DOHH2 (cell line): ENCODE measurements around the gene COL23A1.

ENCODE experiments used
- H3F3A ChIP-seq: fragments of 200-600 bp; sonication (generic), shearing (Covaris generic); 2 replicates; pipeline ENCODE4 v1.6.0; 2016; ENCODE audit warnings: antibody characterized with exemption, mild to moderate bottlenecking; ENCODE audit not compliant: control insufficient read depth, insufficient read depth
- H3K27ac ChIP-seq: fragments of 200-600 bp; sonication (generic); 2 replicates; pipeline ENCODE4 v1.5.1; 2014; ENCODE audit warnings: low read depth, mild to moderate bottlenecking, low read length, moderate library complexity
- H3K27me3 ChIP-seq: fragments of 200-600 bp; sonication (generic); 2 replicates; pipeline ENCODE4 v1.6.1; 2014; ENCODE audit warnings: mild to moderate bottlenecking, low read length, mixed read lengths; ENCODE audit not compliant: control insufficient read depth
- H3K36me3 ChIP-seq: fragments of 200-600 bp; sonication (generic); 2 replicates; pipeline ENCODE4 v1.6.1; 2014; ENCODE audit warnings: mild to moderate bottlenecking, low read length, moderate library complexity, mixed read lengths; ENCODE audit not compliant: control insufficient read depth
- H3K4me1 ChIP-seq: fragments of 200-600 bp; sonication (generic); 2 replicates; pipeline ENCODE4 v1.6.1; 2014; ENCODE audit warnings: mild to moderate bottlenecking, low read length, mixed read lengths; ENCODE audit not compliant: control insufficient read depth
- H3K4me2 ChIP-seq: fragments of 200-600 bp; sonication (generic); 2 replicates; pipeline ENCODE4 v1.6.0; 2014; ENCODE audit warnings: mild to moderate bottlenecking, low read length, moderate library complexity
- H3K4me3 ChIP-seq: fragments of 200-600 bp; sonication (generic); 2 replicates; pipeline ENCODE4 v1.5.1; 2014; ENCODE audit warnings: mild to moderate bottlenecking, low read length, mixed read lengths
- H3K79me2 ChIP-seq: fragments of 200-600 bp; sonication (generic); 2 replicates; pipeline ENCODE4 v1.6.1; 2014; ENCODE audit warnings: mild to moderate bottlenecking, low read length, mixed read lengths; ENCODE audit not compliant: control insufficient read depth
- H3K9me2 ChIP-seq: fragments of 200-600 bp; sonication (generic); replicated peaks from 2 replicates; pipeline ENCODE4 v1.6.1; 2014; ENCODE audit warnings: mild to moderate bottlenecking, low read length, mixed read lengths; ENCODE audit not compliant: control insufficient read depth
- H3K9me3 ChIP-seq: fragments of 200-600 bp; sonication (generic); 2 replicates; pipeline ENCODE4 v1.6.1; 2014; ENCODE audit warnings: antibody characterized with exemption, low read length, mixed read lengths; ENCODE audit not compliant: control insufficient read depth, insufficient read depth
- H4K20me1 ChIP-seq: fragments of 200-600 bp; sonication (generic); 2 replicates; pipeline ENCODE4 v1.6.0; 2014; ENCODE audit warnings: low read depth, mild to moderate bottlenecking, antibody characterized with exemption, low read length, moderate library complexity; ENCODE audit not compliant: control insufficient read depth, insufficient read depth
- CTCF ChIP-seq: fragments of 200-600 bp; sonication (generic); IDR thresholded peaks from one replicate; pipeline ENCODE4 v1.5.1; 2014; ENCODE audit warnings: antibody characterized with exemption, mild to moderate bottlenecking, low read depth, low read length; ENCODE audit not compliant: poor library complexity, severe bottlenecking
- EZH2phosphoT487 ChIP-seq: fragments of 200-600 bp; sonication (generic); IDR thresholded peaks from 2 replicates; pipeline ENCODE4 v1.6.1; 2017; ENCODE audit warnings: borderline replicate concordance, mild to moderate bottlenecking, antibody characterized with exemption, low read length, moderate library complexity, mixed read lengths

Gene COL23A1

GRCh38 chr5:178581621-178582020 lies 8.6 kb downstream of the COL23A1 start:
- Histone ChIP-seq H3K4me2 (no peak overlapping the region), H3F3A (no peaks in the 10 kb centered on the region), H3K27ac (no peak overlapping the region), H3K9me3 (peaks cover 4% of the 10 kb centered on the region; the same call in 1 of the 2 replicates), H3K79me2 (no peaks in the 10 kb centered on the region), H3K36me3 (no peaks in the 10 kb centered on the region), H3K4me1 (no peaks in the 10 kb centered on the region), H3K9me2 (no peaks in the 10 kb centered on the region), H4K20me1 (no peaks in the 10 kb centered on the region), H3K27me3 (no peaks in the 10 kb centered on the region), H3K4me3 (no peak overlapping the region)
- TF ChIP-seq EZH2phosphoT487: no peak

GRCh38 chr5:178580271-178580955 lies 9.8 kb downstream of the COL23A1 start:
- H3K27ac ChIP-seq: no peak overlapping the region
- no peaks in the 10 kb centered on the region for H3K36me3 ChIP-seq
- H3K9me3 ChIP-seq: peaks cover 2% of the 10 kb centered on the region; the same call in 1 of the 2 replicates
- no peaks in the 10 kb centered on the region for H4K20me1 ChIP-seq
- H3K27me3 ChIP-seq: no peaks in the 10 kb centered on the region
- TF ChIP-seq CTCF (no peak), EZH2phosphoT487 (no peak)
- H3K4me1 ChIP-seq: no peaks in the 10 kb centered on the region
- H3K4me2 ChIP-seq: no peak overlapping the region
- H3F3A ChIP-seq: no peaks in the 10 kb centered on the region
- H3K4me3 ChIP-seq: no peak overlapping the region
- no peaks in the 10 kb centered on the region for H3K9me2 ChIP-seq
- no peaks in the 10 kb centered on the region for H3K79me2 ChIP-seq

DNA sequence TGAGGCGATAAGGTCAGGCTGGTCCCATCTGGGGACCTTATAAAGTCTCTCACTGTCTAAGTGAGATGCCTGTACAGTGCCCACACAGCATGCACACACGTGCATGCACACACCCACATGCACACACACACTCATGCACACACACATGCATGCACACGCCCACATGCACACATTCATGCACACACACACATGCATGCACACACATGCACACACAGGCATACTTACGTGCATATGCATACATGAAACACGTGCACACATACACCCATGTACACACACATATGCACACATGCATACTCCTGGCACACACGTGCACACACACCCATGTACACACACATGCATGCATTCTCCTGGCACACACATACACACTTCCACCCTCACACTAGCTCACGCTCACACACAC lies 12.2 kb downstream of the COL23A1 start:
- H3K27me3 ChIP-seq: no peaks in the 10 kb centered on the region
- H3K4me1 ChIP-seq: no peaks in the 10 kb centered on the region
- H3K36me3 ChIP-seq: no peaks in the 10 kb centered on the region
- no peaks in the 10 kb centered on the region for H4K20me1 ChIP-seq
- no peaks in the 10 kb centered on the region for H3K9me3 ChIP-seq
- no peak overlapping the region for H3K4me3 ChIP-seq
- no peak overlapping the region for H3K27ac ChIP-seq
- no peaks in the 10 kb centered on the region for H3F3A ChIP-seq
- no peaks in the 10 kb centered on the region for H3K9me2 ChIP-seq
- no peak for TF ChIP-seq EZH2phosphoT487
- no peak for TF ChIP-seq CTCF
- no peak overlapping the region for H3K4me2 ChIP-seq
- no peaks in the 10 kb centered on the region for H3K79me2 ChIP-seq

DNA sequence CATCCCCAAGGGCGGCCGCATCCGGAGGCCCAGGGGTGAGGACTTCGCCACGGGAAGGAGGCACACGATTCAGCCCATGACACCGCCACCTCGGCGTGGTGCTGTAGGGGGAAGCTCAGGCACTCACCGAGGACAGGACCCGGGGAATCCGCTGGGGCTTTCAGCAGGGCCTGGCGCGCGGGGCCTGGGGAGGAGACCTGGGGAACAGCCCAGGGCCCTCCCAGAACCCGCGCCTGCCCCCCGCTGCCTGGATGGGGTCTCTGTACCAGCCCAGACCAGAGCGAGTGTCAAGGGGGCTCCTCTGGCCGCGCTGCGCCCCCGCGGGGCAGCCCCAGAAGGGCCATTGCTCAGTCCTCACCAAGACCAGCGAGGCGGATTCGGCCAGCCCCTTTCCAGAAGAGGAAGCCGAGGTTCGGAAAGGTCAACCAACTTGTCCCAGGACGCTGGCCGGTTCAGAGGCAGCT lies 12.8 kb downstream of the COL23A1 start:
- Histone ChIP-seq H3K27me3 (no peaks in the 10 kb centered on the region), H3K4me2 (no peak overlapping the region), H3K4me1 (no peaks in the 10 kb centered on the region), H4K20me1 (no peaks in the 10 kb centered on the region), H3K27ac (no peak overlapping the region), H3K4me3 (no peak overlapping the region), H3F3A (no peaks in the 10 kb centered on the region), H3K79me2 (no peaks in the 10 kb centered on the region), H3K9me2 (no peaks in the 10 kb centered on the region), H3K9me3 (no peaks in the 10 kb centered on the region), H3K36me3 (no peaks in the 10 kb centered on the region)
- no peak for TF ChIP-seq CTCF
- TF ChIP-seq EZH2phosphoT487: no peak
